ENCODE measurements around the gene PRF1. TPM values are rescaled to one million over a fixed set of nuclear protein-coding genes. Genes with fewer than 3 reads are reported as not detected.

PRF1 gene
- total and polyA plus RNA-seq, 4 donors, result 2.5 to 3.1 (median 2.8) TPM

GRCh38 chr10:70557876-70558275 is 44.7 kb downstream of the PRF1 start:
- no peaks in the 10 kb centered on the region for H3K36me3 ChIP-seq (ENCODE audit: control insufficient read depth in 4 of 4, insufficient read depth in 3 of 4, low read depth in 1 of 4, low read length in 3 of 4)
- H3K27ac ChIP-seq (ENCODE audit: low read depth in 1 of 2, low read length in 2 of 2), result no peak overlapping the region
- H3K4me3 ChIP-seq (ENCODE audit: low read depth in 1 of 3, low read length in 3 of 3), result no peak overlapping the region
- no peak for DNase-seq (ENCODE audit: low spot score)
- no peaks in the 10 kb centered on the region for H3K27me3 ChIP-seq (ENCODE audit: control insufficient read depth in 4 of 4, insufficient read depth in 4 of 4, low read length in 3 of 4)
- no peaks in the 10 kb centered on the region for H3K9me3 ChIP-seq (ENCODE audit: control insufficient read depth in 4 of 4, low read length in 3 of 4)
- TF ChIP-seq EGR1 (IDR thresholded peaks at IDR 0.05; ENCODE audit: low read depth in 2 of 2), result no peak
- TF ChIP-seq SP1 (IDR thresholded peaks at IDR 0.05), result no peak
- TF ChIP-seq CTCF (IDR thresholded peaks at IDR 0.05; ENCODE audit: low read depth, low read length, missing input control), result no peak
- TF ChIP-seq MAX (IDR thresholded peaks at IDR 0.05), result no peak
- TF ChIP-seq NR2F2 (IDR thresholded peaks at IDR 0.05), result no peak
- TF ChIP-seq ATF3 (IDR thresholded peaks at IDR 0.05), result no peak
- TF ChIP-seq RAD21 (IDR thresholded peaks at IDR 0.05), result no peak
- TF ChIP-seq HNF4A (conservative IDR thresholded peaks at IDR 0.05), result no peak
- TF ChIP-seq YY1 (IDR thresholded peaks at IDR 0.05), result no peak
- TF ChIP-seq REST (IDR thresholded peaks at IDR 0.05), result no peak
- no peak for TF ChIP-seq ZBTB33 (IDR thresholded peaks at IDR 0.05)
- TF ChIP-seq RXRA (IDR thresholded peaks at IDR 0.05), result no peak
- TF ChIP-seq FOXA1 (IDR thresholded peaks at IDR 0.05), result no peak
- TF ChIP-seq JUND (IDR thresholded peaks at IDR 0.05), result no peak
- TF ChIP-seq HNF4G (IDR thresholded peaks at IDR 0.05), result no peak
- TF ChIP-seq FOXA2 (IDR thresholded peaks at IDR 0.05), result no peak
- no peak for TF ChIP-seq GABPA (IDR thresholded peaks at IDR 0.05 in 1 of 2, conservative IDR thresholded peaks at IDR 0.05 in 1 of 2)
- no peak for TF ChIP-seq TAF1 (conservative IDR thresholded peaks at IDR 0.05)
- 89% methylated on average over 2 of the region's 2 CpGs for WGBS
- no peak overlapping the region for H3K9ac ChIP-seq (ENCODE audit: low read depth in 1 of 2, low read length in 2 of 2)
- H3K4me1 ChIP-seq (ENCODE audit: control insufficient read depth in 4 of 4, insufficient read depth in 4 of 4, low read length in 3 of 4), result peaks cover 0 to 3% (median 0%) of the 10 kb centered on the region in 4 donors
